Mesenchymal stem cell (in vitro differentiated cells and primary cell): Measurements from ENCODE around the gene DTNBP1.

Source experiments
- DNase-seq: peaks from one replicate; pipeline ENCODE4 v3.0.0-alpha.2; 2013
- H2AFZ ChIP-seq: one replicate; pipeline ENCODE4 v1.6.1; 2013; ENCODE audit warnings: low read depth, mild to moderate bottlenecking, control low read depth, inconsistent platforms, low read length, moderate library complexity
- H2AK5ac ChIP-seq: 2 replicates; pipeline ENCODE4 v1.6.1; 2013; ENCODE audit warnings: low read length, moderate library complexity, mild to moderate bottlenecking, inconsistent platforms; ENCODE audit not compliant: severe bottlenecking
- H2BK120ac ChIP-seq: one replicate; pipeline ENCODE4 v1.6.1; 2013; ENCODE audit warnings: low read depth, mild to moderate bottlenecking, inconsistent platforms, low read length, moderate library complexity
- H2BK12ac ChIP-seq, 2 experiments: one replicate each; pipeline ENCODE4 v1.6.1; 2013; ENCODE audit warnings: inconsistent platforms in 2 of 2, low read length in 2 of 2, mild to moderate bottlenecking in 2 of 2, moderate library complexity in 2 of 2, control low read depth in 1 of 2
- H2BK15ac ChIP-seq: one replicate; pipeline ENCODE4 v1.6.1; 2013; ENCODE audit warnings: mild to moderate bottlenecking, low read depth, inconsistent platforms; ENCODE audit not compliant: poor library complexity, severe bottlenecking
- H2BK5ac ChIP-seq: 2 replicates; pipeline ENCODE4 v1.6.1; 2013; ENCODE audit warnings: low read depth, mild to moderate bottlenecking, low read length, control low read depth, inconsistent platforms; ENCODE audit not compliant: poor library complexity, severe bottlenecking
- H3K14ac ChIP-seq, 2 experiments: one replicate each; pipeline ENCODE4 v1.6.1; 2013; ENCODE audit warnings: inconsistent platforms in 2 of 2, low read length in 2 of 2, control low read depth in 1 of 2, mild to moderate bottlenecking in 1 of 2, moderate library complexity in 1 of 2
- H3K18ac ChIP-seq, 2 experiments: one replicate each; pipeline ENCODE4 v1.6.1; 2013; ENCODE audit warnings: inconsistent platforms in 2 of 2, low read length in 2 of 2, control low read depth in 1 of 2, low read depth in 1 of 2, mild to moderate bottlenecking in 1 of 2
- H3K23ac ChIP-seq, 2 experiments: one replicate each; pipeline ENCODE4 v1.6.1; 2013; ENCODE audit warnings: inconsistent platforms in 2 of 2, low read length in 2 of 2, mild to moderate bottlenecking in 2 of 2, moderate library complexity in 2 of 2, control low read depth in 1 of 2
- H3K27ac ChIP-seq: 2 replicates; pipeline ENCODE4 v1.5.1; 2013; ENCODE audit warnings: mild to moderate bottlenecking, moderate library complexity, low read length, control low read depth, inconsistent platforms; ENCODE audit not compliant: poor library complexity, severe bottlenecking
- H3K27me3 ChIP-seq, 2 experiments: 2 replicates each; pipeline versions ENCODE4 v1.6.1 to v1.7.0; 2013; ENCODE audit warnings: low read length in 2 of 2, mild to moderate bottlenecking in 2 of 2, moderate library complexity in 2 of 2, control low read depth in 1 of 2, inconsistent platforms in 1 of 2; ENCODE audit not compliant: control insufficient read depth in 1 of 2, insufficient read depth in 1 of 2
- H3K36me3 ChIP-seq, 2 experiments: 2 replicates each; pipeline versions ENCODE4 v1.6.1 to v1.7.0; 2013; ENCODE audit warnings: low read length in 2 of 2, control low read depth in 1 of 2, inconsistent platforms in 1 of 2, low read depth in 1 of 2, mild to moderate bottlenecking in 1 of 2; ENCODE audit not compliant: insufficient read depth in 2 of 2, control insufficient read depth in 1 of 2
- H3K4ac ChIP-seq, 2 experiments: one replicate each; pipeline ENCODE4 v1.6.1; 2013; ENCODE audit warnings: inconsistent platforms in 2 of 2, low read length in 2 of 2, mild to moderate bottlenecking in 2 of 2, moderate library complexity in 2 of 2, control low read depth in 1 of 2, low read depth in 1 of 2
- H3K4me1 ChIP-seq: 2 replicates; pipeline ENCODE4 v1.6.1; 2013; ENCODE audit warnings: low read depth, low read length, control low read depth; ENCODE audit not compliant: control insufficient read depth, insufficient read depth
- H3K4me2 ChIP-seq: 2 replicates; pipeline ENCODE4 v1.6.1; 2013; ENCODE audit warnings: low read length, mild to moderate bottlenecking, inconsistent platforms; ENCODE audit not compliant: poor library complexity, severe bottlenecking
- H3K4me3 ChIP-seq, 2 experiments: 2 replicates each; pipeline versions ENCODE4 v1.5.1 to v1.7.0; 2013; ENCODE audit warnings: low read length in 2 of 2, mild to moderate bottlenecking in 2 of 2, control low read depth in 1 of 2, low read depth in 1 of 2; ENCODE audit not compliant: insufficient read depth in 1 of 2
- H3K79me1 ChIP-seq: replicated peaks from 2 replicates; pipeline ENCODE4 v1.6.1; 2013; ENCODE audit warnings: mild to moderate bottlenecking, control low read depth, low read length, inconsistent platforms; ENCODE audit not compliant: poor library complexity, severe bottlenecking
- H3K9ac ChIP-seq: 2 replicates; pipeline ENCODE4 v1.7.0; 2013; ENCODE audit warnings: mild to moderate bottlenecking, low read length, moderate library complexity
- H3K9me3 ChIP-seq: 2 replicates; pipeline ENCODE4 v1.7.0; 2013; ENCODE audit warnings: mild to moderate bottlenecking, low read length; ENCODE audit not compliant: control insufficient read depth
- H4K8ac ChIP-seq: one replicate; pipeline ENCODE4 v1.6.1; 2013; ENCODE audit warnings: inconsistent platforms, mild to moderate bottlenecking, low read length, moderate library complexity
- H4K91ac ChIP-seq: one replicate; pipeline ENCODE4 v1.6.1; 2013; ENCODE audit warnings: mild to moderate bottlenecking, low read length, inconsistent platforms
- WGBS: methylation state at CpG from one replicate; pipeline ENCODE4 v1.1.7; 2013; ENCODE audit warnings: mixed read lengths; 5-methylcytosine and 5-hydroxymethylcytosine counted together

Gene DTNBP1

DNA sequence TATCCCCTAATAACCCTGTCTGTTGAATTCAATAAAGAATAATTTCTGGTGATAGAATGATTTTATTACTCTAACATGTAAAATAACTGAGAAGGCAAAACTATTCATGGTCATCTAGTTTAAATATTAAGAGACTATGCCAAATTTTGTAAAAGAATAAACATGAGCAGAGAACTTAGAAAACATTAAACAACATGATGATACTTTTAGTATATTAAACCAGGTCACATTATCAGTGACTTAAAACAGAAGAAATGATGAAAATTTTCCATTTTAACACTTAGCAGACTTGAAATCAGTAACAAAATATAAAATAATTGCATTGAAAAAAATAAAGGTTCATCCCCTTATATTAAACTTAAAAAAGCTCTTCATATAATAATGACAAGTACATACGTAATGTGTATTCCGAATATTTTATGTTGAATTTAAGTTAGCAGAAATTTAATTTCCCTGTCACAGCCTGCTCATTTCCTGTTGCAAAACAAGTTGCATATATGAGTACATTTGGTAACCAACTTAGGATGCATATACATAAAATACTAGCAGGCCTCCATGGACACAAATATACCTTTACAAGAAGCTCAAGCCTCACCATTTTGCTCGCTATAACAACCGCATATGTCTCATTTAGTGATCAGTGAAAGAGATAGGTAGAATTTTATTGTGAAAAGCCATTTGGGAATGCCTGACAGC, 40.6 kb downstream of the DTNBP1 start:
- H3K36me3 ChIP-seq, result peaks cover 3 to 18% of the 10 kb centered on the region in 2 experiments
- peak; percentile 30 for DNase-seq
- no peaks in the 10 kb centered on the region for H3K27me3 ChIP-seq
- H3K9me3 ChIP-seq, result no peaks in the 10 kb centered on the region
- H2BK120ac ChIP-seq, result no peak overlapping the region
- no peak overlapping the region for H2AFZ ChIP-seq
- peaks cover 20% of the 10 kb centered on the region for H3K79me1 ChIP-seq
- no peak overlapping the region for H2BK12ac ChIP-seq
- H3K27ac ChIP-seq, result no peak overlapping the region
- H4K8ac ChIP-seq, result no peak overlapping the region
- H3K23ac ChIP-seq, result no peak overlapping the region
- H2AK5ac ChIP-seq, result no peak overlapping the region
- H3K4me1 ChIP-seq, result peaks cover 4% of the 10 kb centered on the region
- H2BK5ac ChIP-seq, result no peak overlapping the region
- no peak overlapping the region for H3K4ac ChIP-seq
- H3K4me2 ChIP-seq, result no peak overlapping the region
- no peak overlapping the region for H2BK15ac ChIP-seq
- no peak overlapping the region for H3K18ac ChIP-seq
- WGBS, result 100% methylated on average over 3 of the region's 4 CpGs
- no peak overlapping the region for H3K14ac ChIP-seq
- no peak overlapping the region for H3K4me3 ChIP-seq
- no peak overlapping the region for H4K91ac ChIP-seq
- H3K9ac ChIP-seq, result peak overlapping the region; percentile 69

DNA sequence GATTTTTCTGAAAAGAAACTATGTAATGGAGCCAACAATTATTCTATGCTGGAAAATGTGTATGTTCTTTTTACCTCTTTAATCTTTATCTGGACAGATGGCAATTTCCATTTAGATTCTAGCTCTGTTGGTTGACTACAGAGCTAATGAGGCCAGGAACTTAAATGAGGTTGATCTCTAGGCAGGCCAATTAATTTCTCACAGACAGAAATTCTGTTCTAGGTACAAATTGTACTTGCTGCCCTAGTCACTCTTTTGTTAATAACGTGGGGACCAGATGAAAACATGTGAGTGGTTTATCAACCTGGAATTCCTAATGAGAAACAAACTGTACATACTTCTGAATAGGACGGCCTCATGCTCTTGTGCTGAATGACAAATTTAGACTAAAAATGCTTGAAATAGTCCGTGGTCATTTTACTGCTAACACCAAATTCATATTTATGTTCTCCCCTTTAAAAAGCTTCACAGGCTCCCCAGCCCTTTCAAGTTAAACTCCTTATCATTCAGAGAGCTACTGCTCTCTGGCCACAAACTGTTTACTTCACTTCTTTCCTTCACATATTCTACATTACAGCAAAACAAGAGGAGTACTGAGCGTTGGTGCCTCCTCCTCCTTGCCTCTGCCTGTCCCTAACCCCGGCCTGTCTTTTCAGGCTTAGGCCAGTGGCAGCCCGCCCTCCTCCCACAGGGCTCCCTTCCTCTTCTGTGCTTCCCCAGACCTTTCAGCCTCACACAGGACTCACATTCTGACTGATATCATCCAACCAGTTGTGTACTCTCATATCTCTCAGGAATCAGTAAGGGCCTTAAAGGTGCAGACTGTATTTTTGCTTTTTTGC, 41.4 kb downstream of the DTNBP1 start:
- peak overlapping the region in 1 of 2 experiments; percentile 58 for H3K18ac ChIP-seq
- no peak overlapping the region for H3K27ac ChIP-seq
- H3K9me3 ChIP-seq, result no peaks in the 10 kb centered on the region
- peaks cover 3 to 13% of the 10 kb centered on the region in 2 experiments for H3K36me3 ChIP-seq
- peaks cover 4% of the 10 kb centered on the region for H3K4me1 ChIP-seq
- peak overlapping the region; percentile 26 for H2BK15ac ChIP-seq
- H3K27me3 ChIP-seq, result no peaks in the 10 kb centered on the region
- peak overlapping the region in 1 of 2 experiments; percentile 73 for H3K4ac ChIP-seq
- H4K91ac ChIP-seq, result peak overlapping the region; percentile 64
- 21% methylated on average over 5 of the region's 6 CpGs for WGBS
- H2BK12ac ChIP-seq, result peak overlapping the region in 1 of 2 experiments; percentile 3
- no peak overlapping the region for H2BK120ac ChIP-seq
- H3K4me2 ChIP-seq, result no peak overlapping the region
- no peak overlapping the region for H3K23ac ChIP-seq
- no peak overlapping the region for H2AK5ac ChIP-seq
- peak; percentile 62 for DNase-seq
- peak overlapping the region; percentile 66 for H4K8ac ChIP-seq
- peak overlapping the region; percentile 69 for H3K9ac ChIP-seq
- no peak overlapping the region for H3K4me3 ChIP-seq
- no peak overlapping the region for H2BK5ac ChIP-seq
- H2AFZ ChIP-seq, result no peak overlapping the region
- H3K14ac ChIP-seq, result no peak overlapping the region
- H3K79me1 ChIP-seq, result peaks cover 20% of the 10 kb centered on the region

DNA sequence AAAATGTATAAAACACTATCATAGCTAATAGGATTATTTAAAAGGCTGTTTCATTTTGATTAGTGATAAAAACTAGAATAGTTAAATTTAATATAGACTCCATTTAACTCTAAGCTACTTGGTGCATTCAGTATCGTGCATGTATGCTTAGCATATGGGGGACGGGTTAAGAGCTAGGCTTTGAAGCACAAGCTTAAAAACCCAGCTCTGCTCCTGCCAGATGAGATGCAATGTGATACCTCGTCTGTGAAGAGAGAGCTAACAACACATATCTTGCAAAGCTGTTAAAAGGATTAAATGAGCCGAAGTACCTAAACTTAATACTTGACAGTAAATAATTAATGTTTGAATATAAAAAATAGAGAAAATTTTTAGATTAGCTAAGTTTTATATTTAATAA, 42.2 kb downstream of the DTNBP1 start:
- Histone ChIP-seq H2BK5ac (no peak overlapping the region), H3K4me1 (peaks cover 6% of the 10 kb centered on the region), H2BK12ac (no peak overlapping the region), H3K14ac (no peak overlapping the region), H2BK15ac (no peak overlapping the region), H3K27ac (no peak overlapping the region), H3K9me3 (no peaks in the 10 kb centered on the region), H3K27me3 (no peaks in the 10 kb centered on the region), H3K18ac (no peak overlapping the region), H3K23ac (no peak overlapping the region), H3K4ac (no peak overlapping the region), H2AK5ac (no peak overlapping the region), H2BK120ac (no peak overlapping the region), H3K79me1 (peaks cover 22% of the 10 kb centered on the region), H3K9ac (no peak overlapping the region), H4K91ac (no peak overlapping the region), H3K4me2 (no peak overlapping the region), H3K36me3 (peaks cover 3 to 5% of the 10 kb centered on the region in 2 experiments), H3K4me3 (no peak overlapping the region), H4K8ac (no peak overlapping the region), H2AFZ (no peak overlapping the region)
- DNase-seq, result no peak
- 66% methylated on average over 2 of the region's 4 CpGs for WGBS

DNA sequence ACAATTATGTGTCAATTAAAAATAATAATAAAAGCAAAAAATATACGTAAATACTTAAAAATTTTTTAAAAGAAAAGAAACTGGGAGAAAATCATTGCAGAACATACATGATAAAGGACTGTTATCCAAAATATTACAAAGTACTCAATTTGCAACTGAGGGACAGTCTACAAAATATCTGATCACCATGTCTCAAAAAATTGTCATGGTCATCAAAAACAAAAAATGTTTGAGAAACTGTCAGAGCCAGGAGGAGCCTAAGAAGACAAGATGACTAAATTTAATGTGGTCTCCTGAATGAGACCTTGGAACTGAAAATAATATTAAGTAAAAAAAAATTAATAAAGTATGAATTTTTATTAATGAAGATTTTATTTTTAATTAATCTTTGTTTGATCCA, 43.5 kb downstream of the DTNBP1 start:
- DNase-seq, result no peak
- no peak overlapping the region for H3K27ac ChIP-seq
- no peak overlapping the region for H4K8ac ChIP-seq
- no CpG with 5 or more reads among the region's 1 CpG for WGBS
- H2BK5ac ChIP-seq, result no peak overlapping the region
- H4K91ac ChIP-seq, result no peak overlapping the region
- no peak overlapping the region for H3K23ac ChIP-seq
- no peaks in the 10 kb centered on the region for H3K9me3 ChIP-seq
- no peak overlapping the region for H3K4me2 ChIP-seq
- H2BK12ac ChIP-seq, result no peak overlapping the region
- no peak overlapping the region for H2AFZ ChIP-seq
- H3K14ac ChIP-seq, result no peak overlapping the region
- H2AK5ac ChIP-seq, result no peak overlapping the region
- no peak overlapping the region for H2BK15ac ChIP-seq
- H2BK120ac ChIP-seq, result no peak overlapping the region
- H3K4me1 ChIP-seq, result peaks cover 6% of the 10 kb centered on the region
- no peak overlapping the region for H3K18ac ChIP-seq
- no peak overlapping the region for H3K9ac ChIP-seq
- peaks cover 27% of the 10 kb centered on the region for H3K79me1 ChIP-seq
- H3K4me3 ChIP-seq, result no peak overlapping the region
- no peaks in the 10 kb centered on the region for H3K27me3 ChIP-seq
- H3K36me3 ChIP-seq, result peaks cover 5 to 10% of the 10 kb centered on the region in 2 experiments
- H3K4ac ChIP-seq, result no peak overlapping the region
